Measurements from ENCODE around the gene SPECC1. TPM values are rescaled to one million over a fixed set of nuclear protein-coding genes. Genes with fewer than 3 reads are reported as not detected.
A peak's percentile ranks its signal among the peaks of the same experiment; 100 is the strongest.

The SPECC1 gene
- total and polyA plus RNA-seq, 2 experiments from 2014 or later = 1.3 to 1.5 TPM

- in situ Hi-C loops (cut with MboI) = no loop called here
- H3K27ac ChIP-seq = no peak overlapping the region
- peak; percentile 18 for DNase-seq
These were observed 13.5 kb downstream of the SPECC1 start for GRCh38 chr17:20022701-20023100.

GRCh38 chr17:20026960-20027359, 17.8 kb downstream of the SPECC1 start:
- Histone ChIP-seq H3K79me2 (ENCODE audit: insufficient read depth) (no peaks in the 10 kb centered on the region), H3K27me3 (replicated peaks; ENCODE audit: insufficient read depth) (no peaks in the 10 kb centered on the region; the same call in 1 of the 2 replicates), H3K9me2 (ENCODE audit: insufficient read depth) (no peaks in the 10 kb centered on the region), H3K4me2 (ENCODE audit: unreplicated experiment) (no peak overlapping the region), H2AFZ (no peak overlapping the region), H3K9ac (no peak overlapping the region), H3F3A (ENCODE audit: insufficient read depth) (no peaks in the 10 kb centered on the region), H3K4me3 (no peak overlapping the region), H3K36me3 (ENCODE audit: low read depth) (no peaks in the 10 kb centered on the region), H3K27ac (no peak overlapping the region), H3K4me1 (ENCODE audit: insufficient read depth) (no peaks in the 10 kb centered on the region), H4K20me1 (ENCODE audit: insufficient read depth) (no peaks in the 10 kb centered on the region), H3K9me3 (ENCODE audit: low read depth) (no peaks in the 10 kb centered on the region)
- in situ Hi-C loops (cut with MboI) = no loop called here
- no peak for DNase-seq
- TF ChIP-seq EZH2 (IDR thresholded peaks at IDR 0.05; ENCODE audit: insufficient read depth, poor library complexity, severe bottlenecking) (no peak), EZH2phosphoT487 (IDR thresholded peaks at IDR 0.05; ENCODE audit: insufficient read depth, low read depth) (no peak)

More at GRCh38 chr17:20022701-20023100, 13.5 kb downstream of the SPECC1 start:
- WGBS, 2 experiments (ENCODE audit: low coverage in 1 of 2, low lambda C conversion rate in 2 of 2, missing lambda C conversion rate in 2 of 2) = 1 to 6% methylated on average over 4 of the region's 4 CpGs
- no peak overlapping the region for H2AFZ ChIP-seq
- H3K9me3 ChIP-seq (ENCODE audit: low read depth) = no peaks in the 10 kb centered on the region
- H3K79me2 ChIP-seq (ENCODE audit: insufficient read depth) = no peaks in the 10 kb centered on the region
- TF ChIP-seq EZH2 (IDR thresholded peaks at IDR 0.05; ENCODE audit: insufficient read depth, poor library complexity, severe bottlenecking) (no peak), EZH2phosphoT487 (IDR thresholded peaks at IDR 0.05; ENCODE audit: insufficient read depth, low read depth) (no peak)
- H4K20me1 ChIP-seq (ENCODE audit: insufficient read depth) = no peaks in the 10 kb centered on the region
- no peak overlapping the region for H3K4me2 ChIP-seq (ENCODE audit: unreplicated experiment)
- H3K4me3 ChIP-seq = no peak overlapping the region
- no peaks in the 10 kb centered on the region for H3K36me3 ChIP-seq (ENCODE audit: low read depth)
- H3F3A ChIP-seq (ENCODE audit: insufficient read depth) = no peaks in the 10 kb centered on the region
- H3K9me2 ChIP-seq (ENCODE audit: insufficient read depth) = no peaks in the 10 kb centered on the region
- peaks cover 3% of the 10 kb centered on the region for H3K27me3 ChIP-seq (replicated peaks; ENCODE audit: insufficient read depth)
- no peak overlapping the region for H3K9ac ChIP-seq
- H3K4me1 ChIP-seq (ENCODE audit: insufficient read depth) = no peaks in the 10 kb centered on the region

- Histone ChIP-seq H3K79me2 (ENCODE audit: insufficient read depth) (no peaks in the 10 kb centered on the region), H3K27ac (no peak overlapping the region), H2AFZ (no peak overlapping the region), H3K9me3 (ENCODE audit: low read depth) (no peaks in the 10 kb centered on the region), H3K36me3 (ENCODE audit: low read depth) (no peaks in the 10 kb centered on the region), H3K9ac (no peak overlapping the region), H3F3A (ENCODE audit: insufficient read depth) (no peaks in the 10 kb centered on the region), H3K4me1 (ENCODE audit: insufficient read depth) (no peaks in the 10 kb centered on the region), H3K9me2 (ENCODE audit: insufficient read depth) (no peaks in the 10 kb centered on the region), H3K4me3 (no peak overlapping the region), H3K27me3 (replicated peaks; ENCODE audit: insufficient read depth) (no peaks in the 10 kb centered on the region; the same call in 1 of the 2 replicates), H3K4me2 (ENCODE audit: unreplicated experiment) (no peak overlapping the region), H4K20me1 (ENCODE audit: insufficient read depth) (no peaks in the 10 kb centered on the region)
- in situ Hi-C loops (cut with MboI) = no loop called here
- WGBS, 2 experiments (ENCODE audit: low coverage in 1 of 2, low lambda C conversion rate in 2 of 2, missing lambda C conversion rate in 2 of 2) = 69 to 79% methylated on average over 3 of the region's 3 CpGs
- DNase-seq = peak; percentile 20
- TF ChIP-seq EZH2 (IDR thresholded peaks at IDR 0.05; ENCODE audit: insufficient read depth, poor library complexity, severe bottlenecking) (no peak), EZH2phosphoT487 (IDR thresholded peaks at IDR 0.05; ENCODE audit: insufficient read depth, low read depth) (no peak)
These were observed 19.3 kb downstream of the SPECC1 start for GRCh38 chr17:20028443-20028842.

GRCh38 chr17:20032636-20033035, 23.5 kb downstream of the SPECC1 start:
- Histone ChIP-seq H3K9me2 (ENCODE audit: insufficient read depth) (no peaks in the 10 kb centered on the region), H3K27ac (no peak overlapping the region), H3K36me3 (ENCODE audit: low read depth) (no peaks in the 10 kb centered on the region), H2AFZ (no peak overlapping the region), H3K9ac (no peak overlapping the region), H3K27me3 (replicated peaks; ENCODE audit: insufficient read depth) (peaks cover 5% of the 10 kb centered on the region; the same call in 1 of the 2 replicates), H4K20me1 (ENCODE audit: insufficient read depth) (no peaks in the 10 kb centered on the region), H3K4me3 (no peak overlapping the region), H3K4me2 (ENCODE audit: unreplicated experiment) (no peak overlapping the region), H3F3A (ENCODE audit: insufficient read depth) (no peaks in the 10 kb centered on the region), H3K4me1 (ENCODE audit: insufficient read depth) (no peaks in the 10 kb centered on the region), H3K79me2 (ENCODE audit: insufficient read depth) (no peaks in the 10 kb centered on the region), H3K9me3 (ENCODE audit: low read depth) (no peaks in the 10 kb centered on the region)
- no peak for TF ChIP-seq EZH2 (IDR thresholded peaks at IDR 0.05; ENCODE audit: insufficient read depth, poor library complexity, severe bottlenecking)
- no peak for TF ChIP-seq EZH2phosphoT487 (IDR thresholded peaks at IDR 0.05; ENCODE audit: insufficient read depth, low read depth)
- 79 to 90% methylated on average over 6 to 7 of the region's 7 CpGs for WGBS, 2 experiments (ENCODE audit: low coverage in 1 of 2, low lambda C conversion rate in 2 of 2, missing lambda C conversion rate in 2 of 2)
- no peak for DNase-seq
- in situ Hi-C loops (cut with MboI) = no loop called here

GRCh38 chr17:20033415-20033814, 24.3 kb downstream of the SPECC1 start:
- no peaks in the 10 kb centered on the region for H3K4me1 ChIP-seq (ENCODE audit: insufficient read depth)
- no peak overlapping the region for H3K27ac ChIP-seq
- no peaks in the 10 kb centered on the region for H3K9me2 ChIP-seq (ENCODE audit: insufficient read depth)
- no peaks in the 10 kb centered on the region for H3F3A ChIP-seq (ENCODE audit: insufficient read depth)
- in situ Hi-C loops (cut with MboI) = no loop called here
- no peaks in the 10 kb centered on the region for H4K20me1 ChIP-seq (ENCODE audit: insufficient read depth)
- H3K9ac ChIP-seq = no peak overlapping the region
- peaks cover 5% of the 10 kb centered on the region; the same call in 1 of the 2 replicates for H3K27me3 ChIP-seq (replicated peaks; ENCODE audit: insufficient read depth)
- WGBS, 2 experiments (ENCODE audit: low coverage in 1 of 2, low lambda C conversion rate in 2 of 2, missing lambda C conversion rate in 2 of 2) = 54 to 64% methylated on average over 3 of the region's 3 CpGs
- no peak overlapping the region for H3K4me3 ChIP-seq
- no peak for DNase-seq
- H3K79me2 ChIP-seq (ENCODE audit: insufficient read depth) = no peaks in the 10 kb centered on the region
- no peak overlapping the region for H2AFZ ChIP-seq
- H3K4me2 ChIP-seq (ENCODE audit: unreplicated experiment) = no peak overlapping the region
- TF ChIP-seq EZH2phosphoT487 (IDR thresholded peaks at IDR 0.05; ENCODE audit: insufficient read depth, low read depth) (no peak), EZH2 (IDR thresholded peaks at IDR 0.05; ENCODE audit: insufficient read depth, poor library complexity, severe bottlenecking) (no peak)
- no peaks in the 10 kb centered on the region for H3K36me3 ChIP-seq (ENCODE audit: low read depth)
- H3K9me3 ChIP-seq (ENCODE audit: low read depth) = no peaks in the 10 kb centered on the region

Measured in GM23248 (cell line).